MM.1S (cell line): ENCODE data around the gene LAMC1.

Source experiments
- CTCF ChIP-seq: fragments of 300-600 bp; sonication (generic); IDR thresholded peaks from 2 replicates; pipeline ENCODE4 v1.5.1; 2016; ENCODE audit warnings: antibody characterized with exemption, low read length, mixed read lengths
- EZH2 ChIP-seq: fragments of 300-600 bp; sonication (generic); optimal IDR thresholded peaks from 2 replicates; pipeline ENCODE3; 2017; ENCODE audit warnings: low read depth, mild to moderate bottlenecking, antibody characterized with exemption, low read length, mixed read lengths
- EZH2phosphoT487 ChIP-seq: fragments of 300-600 bp; sonication (generic); IDR thresholded peaks from 2 replicates; pipeline ENCODE4 v1.6.1; 2018; ENCODE audit warnings: antibody characterized with exemption, low read length

- TF ChIP-seq CTCF (no peak), EZH2 (no peak), EZH2phosphoT487 (no peak)
Measured at GRCh38 chr1:183180218-183180617, 157.0 kb downstream of the LAMC1 start.
